IPS-NIHi7 (cell line): ENCODE measurements around the gene CHKB.
A peak's percentile ranks its signal among the peaks of the same experiment; 100 is the strongest.

Experiments used
- DNase-seq: peaks from one replicate; pipeline ENCODE4 v3.0.0; 2012; ENCODE audit warnings: mixed read lengths; ENCODE audit errors: extremely low spot score

Gene CHKB

DNA sequence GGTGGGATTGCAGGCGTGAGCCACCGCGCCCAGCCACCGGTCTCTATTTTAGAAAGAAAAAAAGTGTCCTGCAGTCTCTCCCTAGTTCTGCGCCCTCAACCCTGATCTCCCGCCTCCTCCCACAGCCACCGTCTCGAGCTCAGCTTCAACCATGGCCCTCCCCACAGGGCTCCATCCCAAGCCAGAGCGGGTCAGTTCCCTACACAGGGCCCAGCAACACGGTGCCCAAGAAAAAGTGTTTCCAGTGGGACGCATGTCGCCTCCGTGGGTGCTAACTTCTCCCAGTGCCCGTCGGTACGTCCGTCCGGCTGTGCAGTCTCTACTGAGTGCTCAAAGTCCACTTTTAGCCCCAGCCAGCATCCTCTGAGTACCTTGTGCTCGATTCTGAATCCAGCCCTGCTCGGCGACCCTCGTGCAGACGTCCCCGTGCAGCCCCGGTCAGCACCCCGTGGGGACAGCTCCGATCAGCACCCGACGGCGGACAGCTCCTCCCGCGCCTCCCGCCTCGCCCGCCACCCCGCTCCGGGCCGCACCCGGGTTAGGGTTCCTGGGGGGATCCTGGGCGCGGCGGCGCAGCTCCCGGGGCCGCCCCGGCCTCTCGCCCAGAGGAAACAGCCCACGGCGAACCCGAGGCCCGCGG, 17.3 kb upstream of the CHKB start:
- DNase-seq, result peak; percentile 96

DNA sequence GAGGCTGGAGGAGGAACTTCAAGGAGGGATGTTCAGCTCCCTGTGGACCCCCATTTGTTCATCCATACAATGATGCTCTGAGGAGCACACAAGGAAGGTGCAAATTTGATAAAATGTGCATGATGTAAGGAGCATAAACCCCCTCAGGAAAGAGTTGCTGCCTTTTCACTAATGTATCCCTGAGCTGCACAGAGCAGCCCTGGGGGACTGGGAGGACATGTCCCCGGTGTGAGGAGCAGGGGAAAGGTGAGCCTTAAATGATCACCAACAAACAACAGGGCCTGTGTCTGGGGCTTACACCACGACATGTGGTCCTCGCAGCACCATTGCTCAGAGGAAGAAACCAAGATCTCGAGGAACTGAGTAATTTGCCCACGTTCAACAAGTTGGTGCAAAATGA, 14.4 kb upstream of the CHKB start:
- no peak for DNase-seq

- no peak for DNase-seq
Measured at GRCh38 chr22:50595189-50595588, 12.5 kb upstream of the CHKB start.

- DNase-seq, result no peak
Measured at GRCh38 chr22:50587407-50587806, 4.8 kb upstream of the CHKB start.

- no peak for DNase-seq
Measured at GRCh38 chr22:50586416-50586815, 3.8 kb upstream of the CHKB start.

DNA sequence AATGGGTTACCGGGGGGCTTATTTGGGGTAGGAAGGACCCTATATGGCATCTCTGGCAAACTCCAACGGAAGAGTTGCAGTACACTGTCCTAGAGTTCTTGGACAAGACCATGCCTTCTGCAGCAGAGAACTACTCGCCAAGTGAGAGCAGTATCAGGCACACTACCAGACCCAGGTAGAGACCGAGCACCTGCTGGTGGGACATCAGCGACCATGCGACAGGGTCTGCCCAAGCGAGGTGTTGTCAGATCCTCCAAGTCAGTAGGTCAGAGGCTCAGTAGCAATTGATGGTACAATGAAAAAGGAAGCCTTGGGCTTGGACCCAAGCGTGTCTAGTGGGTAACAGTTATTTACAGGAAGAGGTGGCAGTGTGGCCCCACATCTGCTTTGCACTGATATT, 3.1 kb upstream of the CHKB start:
- no peak for DNase-seq

- DNase-seq, result no peak
Measured at GRCh38 chr22:50585238-50585637, 2.6 kb upstream of the CHKB start.

DNA sequence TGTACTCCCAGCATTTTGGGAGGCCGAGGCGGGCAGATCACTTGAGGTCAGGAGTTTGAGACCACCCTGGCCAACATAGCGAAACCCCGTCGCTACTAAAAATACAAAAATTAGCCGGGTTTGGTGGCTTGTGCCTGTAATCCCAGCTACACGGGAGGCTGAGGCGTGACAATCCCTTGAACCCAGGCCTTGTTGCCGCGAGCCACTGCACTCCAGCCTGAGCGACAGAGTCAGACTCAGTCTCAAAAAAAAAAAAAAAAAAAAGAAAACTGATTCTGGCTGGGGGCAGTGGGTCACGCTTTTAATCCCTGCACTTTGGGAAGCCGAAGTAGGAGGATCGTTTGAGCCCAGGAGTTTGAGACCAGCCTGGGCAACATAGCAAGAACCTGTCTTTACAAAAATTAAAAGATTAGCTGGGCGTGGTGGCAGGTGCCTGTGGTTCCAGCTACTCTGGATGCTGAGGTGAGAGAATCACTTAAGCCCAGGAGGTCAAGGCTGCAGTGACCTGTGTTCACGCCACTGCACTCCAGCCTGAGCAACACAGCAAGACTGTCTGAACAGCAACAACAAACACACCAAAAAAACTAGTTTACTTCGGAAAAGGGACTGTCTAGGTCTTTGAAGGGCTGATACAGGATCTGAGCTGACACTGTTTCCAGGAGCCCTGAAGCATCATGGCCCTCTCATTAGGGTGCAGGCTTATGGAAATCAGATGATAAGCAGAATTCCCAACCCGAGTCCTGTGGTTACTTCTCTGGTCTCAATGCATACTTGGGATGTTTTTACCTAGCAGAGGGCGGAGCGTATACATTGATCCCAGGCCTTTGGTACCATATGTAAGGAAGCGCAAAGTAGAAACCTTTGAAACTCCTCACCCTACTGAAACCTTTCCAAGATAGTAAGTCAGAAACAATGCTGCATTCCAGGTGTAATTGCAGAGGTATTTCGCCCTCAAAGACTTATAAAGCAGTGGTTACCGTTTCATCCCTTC, 1.8 kb upstream of the CHKB start:
- DNase-seq, result no peak

- no peak for DNase-seq
Measured at GRCh38 chr22:50583294-50583861, 729 bp upstream of the CHKB start.

GRCh38 chr22:50581950-50582492, 628 bp downstream of the CHKB start:
- no peak for DNase-seq

DNA sequence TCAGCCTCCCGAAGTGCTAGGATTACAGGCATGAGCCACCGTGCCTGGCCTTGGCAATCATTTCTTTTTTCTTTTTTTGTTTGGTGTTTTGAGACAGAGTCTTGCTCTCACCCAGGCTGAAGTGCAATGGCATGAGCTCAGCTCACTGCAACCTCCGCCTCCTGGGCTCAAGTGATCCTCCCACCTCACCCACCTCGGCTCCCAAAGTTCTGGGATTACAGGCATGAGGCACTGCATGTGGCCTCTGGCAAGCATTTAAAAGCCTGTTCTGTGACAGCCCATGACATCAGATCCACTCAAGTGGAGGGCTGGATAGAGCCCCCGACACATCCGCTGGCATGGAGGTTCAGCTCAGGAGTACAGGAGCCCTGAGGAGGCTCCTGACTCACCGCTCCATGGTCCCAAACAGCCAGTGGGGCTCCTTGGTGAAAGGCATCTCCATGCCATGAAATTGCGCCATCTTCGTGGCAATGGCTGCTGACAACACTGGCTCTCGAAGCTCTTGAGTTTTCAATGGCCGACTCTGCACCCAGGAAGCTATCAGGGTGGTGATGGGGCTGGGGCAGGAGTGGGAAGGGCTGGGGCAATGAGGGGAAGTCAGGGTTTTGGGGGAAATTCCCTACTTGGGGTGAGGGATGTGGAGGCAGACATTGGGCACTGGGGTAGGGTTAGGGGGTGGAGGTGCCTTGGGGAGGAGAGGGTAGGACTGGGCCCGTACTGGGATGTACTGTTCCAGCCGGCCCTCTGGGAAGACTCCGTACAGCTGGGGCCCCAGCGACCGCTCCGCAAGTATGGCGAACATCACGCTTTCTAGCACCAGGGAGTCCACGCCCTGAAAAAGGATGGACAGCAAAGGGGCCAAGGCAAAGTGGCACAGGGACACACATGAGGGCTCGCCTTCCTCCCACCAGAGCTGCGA, 1.4 kb downstream of the CHKB start:
- DNase-seq, result no peak

DNA sequence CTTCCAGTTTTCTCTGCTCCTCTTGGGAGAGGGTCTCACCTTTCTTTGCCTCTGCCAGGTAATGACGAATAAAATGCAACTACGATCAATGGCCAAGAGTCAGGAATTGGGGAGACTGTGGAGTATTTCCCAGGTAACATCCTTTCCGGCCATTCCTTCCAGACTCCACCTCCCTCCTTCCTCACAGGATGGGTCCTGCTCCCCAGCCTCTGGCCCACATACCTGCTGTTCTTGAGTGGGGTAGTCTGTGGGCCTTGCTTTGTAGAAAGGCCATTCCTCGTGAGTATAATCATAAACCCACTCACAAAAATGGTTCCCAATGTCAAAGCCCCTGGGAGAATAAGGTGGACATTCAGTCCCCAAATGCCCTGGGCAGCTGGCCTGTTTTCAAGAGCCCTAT, 2.9 kb downstream of the CHKB start:
- no peak for DNase-seq

GRCh38 chr22:50578776-50579310, 3.8 kb downstream of the CHKB start:
- DNase-seq, result no peak

DNA sequence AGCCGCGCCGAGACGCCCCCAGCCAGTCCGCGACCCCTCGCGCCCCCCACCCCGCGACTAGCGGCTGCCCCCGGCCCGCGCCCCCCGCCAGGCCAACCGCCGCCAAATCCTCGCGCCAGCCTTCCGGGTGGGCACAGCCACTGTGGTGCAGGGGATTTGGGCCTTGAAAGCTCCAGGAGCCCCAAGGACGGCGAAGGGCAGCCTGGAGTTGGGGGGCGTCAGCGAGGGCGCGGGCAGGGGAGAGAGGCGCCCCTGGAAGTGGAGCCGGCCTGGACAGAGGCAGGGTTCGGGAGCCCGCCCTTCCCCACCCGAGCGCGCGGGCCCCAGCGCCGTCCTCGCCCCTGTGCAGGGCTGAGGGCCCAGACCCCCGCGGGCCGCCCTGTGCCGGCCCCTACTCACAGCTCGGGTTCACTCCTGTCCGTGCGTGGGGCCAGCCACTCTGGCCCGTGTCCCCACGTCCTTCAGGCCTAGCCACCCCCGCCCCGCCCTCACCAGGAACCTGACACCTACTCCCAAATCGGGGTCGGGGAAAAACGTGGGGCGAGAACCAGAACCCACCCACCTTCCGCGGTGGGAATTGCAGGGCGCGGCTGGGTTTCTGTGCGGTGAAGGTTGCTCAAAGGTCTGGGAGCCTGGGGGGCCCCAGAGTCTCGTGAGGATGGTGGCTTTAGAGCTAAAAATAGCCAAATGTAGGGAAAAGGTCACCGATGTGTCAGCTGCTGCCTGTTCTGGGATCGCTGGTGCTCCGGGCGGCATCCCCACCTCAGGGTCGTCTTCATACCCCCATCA, 4.5 kb downstream of the CHKB start, which contains the start of gene CPT1B:
CPT1B (minus strand) TSS at position 441 of the 789 bp plus-strand sequence. CDS start 512 bp downstream, outside the sequence.
- no peak for DNase-seq

GRCh38 chr22:50577697-50577986, 5.0 kb downstream of the CHKB start:
- DNase-seq, result no peak

GRCh38 chr22:50576806-50577696, 5.6 kb downstream of the CHKB start:
- no peak for DNase-seq

DNA sequence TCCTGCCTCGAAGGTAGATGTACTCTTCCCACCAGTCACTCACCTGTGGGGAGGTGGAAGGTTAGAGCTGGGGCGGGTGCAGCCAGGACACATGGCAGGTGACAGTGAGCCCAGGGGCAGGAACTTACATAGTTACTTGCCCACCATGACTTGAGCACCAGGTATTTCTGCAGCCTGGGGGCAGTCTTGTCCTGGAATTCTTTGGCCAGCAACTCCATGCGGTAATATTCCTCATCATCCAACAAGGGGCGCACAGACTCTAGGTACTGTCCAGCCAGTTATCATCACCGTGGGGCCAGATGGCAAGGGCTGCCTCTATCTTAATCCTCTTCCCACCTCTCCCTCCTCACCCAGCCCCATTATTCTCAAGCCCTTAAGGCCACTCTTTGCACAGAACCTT, 6.6 kb downstream of the CHKB start:
- peak; percentile 57 for DNase-seq

DNA sequence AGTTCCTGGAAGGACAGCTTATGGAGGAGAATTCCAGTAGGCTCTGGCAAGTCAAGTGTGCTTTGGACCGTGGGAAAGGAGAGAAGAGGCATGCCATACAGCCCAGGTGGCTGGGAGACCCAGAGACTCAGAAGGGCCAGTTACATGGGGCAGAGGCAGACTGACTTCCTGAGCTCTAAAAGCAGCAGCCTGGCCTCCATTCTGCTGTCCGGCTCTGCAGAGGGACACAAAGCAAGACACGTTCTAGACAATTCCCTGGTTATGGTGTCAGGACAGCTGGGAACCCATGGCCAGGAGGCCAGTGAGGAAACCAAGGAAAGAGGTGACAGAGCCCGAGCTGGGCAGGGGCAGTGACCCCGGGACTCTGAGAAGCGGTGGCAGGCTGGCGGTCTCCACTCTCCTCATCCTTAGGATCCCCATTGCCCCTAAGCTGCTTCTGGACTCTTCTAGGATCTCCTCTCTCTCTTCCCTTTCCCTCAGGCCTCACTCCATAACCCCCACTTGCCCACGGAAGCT, 7.2 kb downstream of the CHKB start:
- DNase-seq, result no peak

DNA sequence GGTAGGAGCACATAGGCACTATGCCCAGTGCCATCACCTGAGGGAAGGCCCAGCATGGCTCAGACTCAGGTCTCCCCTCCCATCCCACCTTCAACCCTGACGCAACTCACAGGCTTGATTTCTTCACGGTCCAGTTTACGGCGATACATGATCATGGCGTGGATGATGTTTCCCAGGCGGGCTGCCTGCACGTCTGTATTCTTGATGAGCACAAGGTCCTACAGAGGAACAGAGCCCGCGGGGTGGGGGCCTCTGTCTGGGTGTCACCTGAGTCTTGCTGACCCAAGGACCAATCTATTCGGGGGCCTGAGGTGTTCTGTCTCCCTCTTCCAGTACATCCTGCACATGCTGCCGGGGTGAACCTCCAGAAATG, 8.3 kb downstream of the CHKB start:
- DNase-seq, result no peak
